Raji (cell line): ENCODE results near the gene N4BP3.

Experiments used
- POLR2A ChIP-seq: IDR thresholded peaks from 2 replicates; pipeline ENCODE4 v1.6.1; 2011; ENCODE audit warnings: low read depth, low read length, control low read depth; ENCODE audit not compliant: insufficient read depth

Gene N4BP3

GRCh38 chr5:178152491-178153444 lies 39.4 kb downstream of the N4BP3 start:
- no peak for TF ChIP-seq POLR2A

- TF ChIP-seq POLR2A = peak; percentile 76
Measured at GRCh38 chr5:178153530-178154340, 40.4 kb downstream of the N4BP3 start, which contains the start of gene NHP2. TSS of gene NHP2 (minus strand) at chr5:178153885. CDS start at chr5:178153817, 68 bp downstream.

GRCh38 chr5:178155065-178155464 lies 41.7 kb downstream of the N4BP3 start:
- TF ChIP-seq POLR2A = no peak

GRCh38 chr5:178160176-178160575 lies 46.8 kb downstream of the N4BP3 start:
- no peak for TF ChIP-seq POLR2A

- TF ChIP-seq POLR2A = no peak
Measured at GRCh38 chr5:178162481-178162880, 49.1 kb downstream of the N4BP3 start.

- TF ChIP-seq POLR2A = peak; percentile 49
Measured at GRCh38 chr5:178163772-178164735, 50.7 kb downstream of the N4BP3 start.

- no peak for TF ChIP-seq POLR2A
Measured at GRCh38 chr5:178165581-178165980, 52.2 kb downstream of the N4BP3 start.

GRCh38 chr5:178170455-178170854 lies 57.1 kb downstream of the N4BP3 start:
- TF ChIP-seq POLR2A = no peak

- no peak for TF ChIP-seq POLR2A
Measured at GRCh38 chr5:178174456-178174855, 61.1 kb downstream of the N4BP3 start.
